ENCODE data around the gene PCDH9.
"Not testable (repeated sequence)": the region's sequence is repeated elsewhere in the genome, so short reads cannot be mapped to it uniquely, and the experiment has no call there.

The PCDH9 gene

DNA sequence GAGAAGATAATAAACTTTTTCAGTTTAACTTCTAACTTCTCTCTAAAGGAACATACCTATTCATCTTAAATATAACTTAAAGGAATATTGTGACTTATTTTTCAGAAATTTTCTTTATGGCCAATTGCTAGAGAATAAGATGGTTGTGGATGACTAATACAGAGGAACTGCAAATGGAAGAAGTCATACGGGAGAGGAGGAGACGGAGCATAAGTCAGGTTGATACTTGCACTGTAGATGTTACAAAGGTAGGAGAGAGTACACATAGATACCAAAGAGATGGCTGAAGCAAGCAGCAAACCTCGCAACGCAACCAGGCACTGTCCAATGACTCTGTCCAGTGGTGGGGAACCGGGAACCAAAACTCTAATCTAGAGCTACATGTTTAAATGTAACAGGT lies 963.4 kb downstream of the PCDH9 start:
- H3K9ac ChIP-seq (ENCODE audit: low read depth, low read length) = no peak overlapping the region
- no peaks in the 10 kb centered on the region for H3K36me3 ChIP-seq (ENCODE audit: control insufficient read depth, insufficient read depth, low read length)
- no peaks in the 10 kb centered on the region for H3K9me3 ChIP-seq (ENCODE audit: control insufficient read depth, insufficient read depth, low read length)
- H3K27me3 ChIP-seq (ENCODE audit: control insufficient read depth, insufficient read depth, low read length) = no peaks in the 10 kb centered on the region
- no peaks in the 10 kb centered on the region for H3K4me1 ChIP-seq (ENCODE audit: control insufficient read depth, insufficient read depth, low read length)
- H3K4me3 ChIP-seq (ENCODE audit: low read depth, low read length) = no peak overlapping the region

- H3K4me3 ChIP-seq (ENCODE audit: low read depth, low read length) = no peak overlapping the region
- no peak overlapping the region for H3K9ac ChIP-seq (ENCODE audit: low read depth, low read length)
- no peaks in the 10 kb centered on the region for H3K27me3 ChIP-seq (ENCODE audit: control insufficient read depth, insufficient read depth, low read length)
- H3K9me3 ChIP-seq (ENCODE audit: control insufficient read depth, insufficient read depth, low read length) = no peaks in the 10 kb centered on the region
- H3K4me1 ChIP-seq (ENCODE audit: control insufficient read depth, insufficient read depth, low read length) = no peaks in the 10 kb centered on the region
- H3K36me3 ChIP-seq (ENCODE audit: control insufficient read depth, insufficient read depth, low read length) = no peaks in the 10 kb centered on the region
These were observed 963.8 kb downstream of the PCDH9 start for GRCh38 chr13:66266348-66266747.

- Histone ChIP-seq H3K9ac (ENCODE audit: low read depth, low read length) (no peak overlapping the region), H3K4me3 (ENCODE audit: low read depth, low read length) (no peak overlapping the region), H3K27me3 (ENCODE audit: control insufficient read depth, insufficient read depth, low read length) (no peaks in the 10 kb centered on the region), H3K36me3 (ENCODE audit: control insufficient read depth, insufficient read depth, low read length) (no peaks in the 10 kb centered on the region), H3K9me3 (ENCODE audit: control insufficient read depth, insufficient read depth, low read length) (no peaks in the 10 kb centered on the region), H3K4me1 (ENCODE audit: control insufficient read depth, insufficient read depth, low read length) (no peaks in the 10 kb centered on the region)
These were observed 964.8 kb downstream of the PCDH9 start for GRCh38 chr13:66265371-66265770.

DNA sequence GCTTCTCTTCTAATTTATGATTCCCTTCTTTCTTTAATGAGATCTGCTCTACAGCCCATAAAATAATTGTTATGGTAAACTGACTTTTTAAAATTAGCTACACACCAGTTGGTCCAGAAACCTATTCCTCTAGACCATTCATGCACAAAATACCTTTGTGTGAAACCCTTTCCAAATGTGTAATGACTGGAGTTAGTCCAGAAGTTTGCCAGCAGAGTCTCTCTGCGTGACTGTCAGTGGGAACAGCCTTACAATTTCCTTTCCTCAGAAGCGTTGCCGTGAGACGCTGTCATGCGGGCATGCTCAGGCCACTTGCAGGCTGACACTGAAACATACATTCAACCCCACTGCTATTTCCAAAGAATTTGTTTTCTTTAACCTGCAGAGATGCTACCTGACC lies 965.2 kb downstream of the PCDH9 start:
- Histone ChIP-seq H3K36me3 (ENCODE audit: control insufficient read depth, insufficient read depth, low read length) (no peaks in the 10 kb centered on the region), H3K9ac (ENCODE audit: low read depth, low read length) (no peak overlapping the region), H3K9me3 (ENCODE audit: control insufficient read depth, insufficient read depth, low read length) (peaks cover 4% of the 10 kb centered on the region), H3K27me3 (ENCODE audit: control insufficient read depth, insufficient read depth, low read length) (no peaks in the 10 kb centered on the region), H3K4me1 (ENCODE audit: control insufficient read depth, insufficient read depth, low read length) (no peaks in the 10 kb centered on the region), H3K4me3 (ENCODE audit: low read depth, low read length) (no peak overlapping the region)

DNA sequence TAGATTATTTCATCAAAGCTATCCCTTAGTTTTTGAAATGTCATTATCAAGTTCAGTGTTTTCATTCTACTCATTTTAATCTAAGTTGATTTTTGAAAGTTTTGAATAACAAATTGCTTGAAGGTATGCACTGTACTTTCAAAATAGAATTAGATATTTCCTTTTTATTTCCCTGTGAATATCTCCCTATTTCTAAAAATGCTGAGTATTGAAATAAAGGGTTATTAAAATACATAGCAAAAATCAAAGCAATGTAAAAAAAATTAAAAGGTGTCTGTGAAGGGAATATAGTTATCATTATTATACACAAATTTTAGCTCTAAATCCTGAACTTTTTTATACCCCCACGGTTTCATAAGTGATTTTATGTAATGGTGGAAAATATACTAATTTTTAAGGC lies 967.8 kb downstream of the PCDH9 start:
- Histone ChIP-seq H3K27me3 (ENCODE audit: control insufficient read depth, insufficient read depth, low read length) (no peaks in the 10 kb centered on the region), H3K4me1 (ENCODE audit: control insufficient read depth, insufficient read depth, low read length) (no peaks in the 10 kb centered on the region), H3K4me3 (ENCODE audit: low read depth, low read length) (no peak overlapping the region), H3K9me3 (ENCODE audit: control insufficient read depth, insufficient read depth, low read length) (peaks cover 7% of the 10 kb centered on the region), H3K36me3 (ENCODE audit: control insufficient read depth, insufficient read depth, low read length) (no peaks in the 10 kb centered on the region), H3K9ac (ENCODE audit: low read depth, low read length) (no peak overlapping the region)

GRCh38 chr13:66259426-66259825 lies 970.7 kb downstream of the PCDH9 start:
- not testable (repeated sequence) for H3K4me1 ChIP-seq (ENCODE audit: control insufficient read depth, insufficient read depth, low read length); H3K9ac ChIP-seq (ENCODE audit: low read depth, low read length); H3K27me3 ChIP-seq (ENCODE audit: control insufficient read depth, insufficient read depth, low read length); H3K4me3 ChIP-seq (ENCODE audit: low read depth, low read length); H3K36me3 ChIP-seq (ENCODE audit: control insufficient read depth, insufficient read depth, low read length); H3K9me3 ChIP-seq (ENCODE audit: control insufficient read depth, insufficient read depth, low read length)
